SU-DHL-6 (cell line): ENCODE data around the gene ZMYND10.

Experiments
- EZH2phosphoT487 ChIP-seq: fragments of 200-600 bp; sonication (generic), shearing (Covaris generic); conservative IDR thresholded peaks from 2 replicates; pipeline ENCODE4 v1.6.1; 2018; ENCODE audit warnings: mild to moderate bottlenecking, antibody characterized with exemption, low read length, moderate library complexity, mixed read lengths
- TF ChIP-seq, protein P1 (sequence below): fragments of 200-600 bp; sonication (generic); IDR thresholded peaks from one replicate; pipeline ENCODE4 v1.5.1; 2017; ENCODE audit warnings: antibody characterized with exemption, mild to moderate bottlenecking, low read length, moderate library complexity; ENCODE audit not compliant: insufficient read depth, poor library complexity, severe bottlenecking

DNA sequence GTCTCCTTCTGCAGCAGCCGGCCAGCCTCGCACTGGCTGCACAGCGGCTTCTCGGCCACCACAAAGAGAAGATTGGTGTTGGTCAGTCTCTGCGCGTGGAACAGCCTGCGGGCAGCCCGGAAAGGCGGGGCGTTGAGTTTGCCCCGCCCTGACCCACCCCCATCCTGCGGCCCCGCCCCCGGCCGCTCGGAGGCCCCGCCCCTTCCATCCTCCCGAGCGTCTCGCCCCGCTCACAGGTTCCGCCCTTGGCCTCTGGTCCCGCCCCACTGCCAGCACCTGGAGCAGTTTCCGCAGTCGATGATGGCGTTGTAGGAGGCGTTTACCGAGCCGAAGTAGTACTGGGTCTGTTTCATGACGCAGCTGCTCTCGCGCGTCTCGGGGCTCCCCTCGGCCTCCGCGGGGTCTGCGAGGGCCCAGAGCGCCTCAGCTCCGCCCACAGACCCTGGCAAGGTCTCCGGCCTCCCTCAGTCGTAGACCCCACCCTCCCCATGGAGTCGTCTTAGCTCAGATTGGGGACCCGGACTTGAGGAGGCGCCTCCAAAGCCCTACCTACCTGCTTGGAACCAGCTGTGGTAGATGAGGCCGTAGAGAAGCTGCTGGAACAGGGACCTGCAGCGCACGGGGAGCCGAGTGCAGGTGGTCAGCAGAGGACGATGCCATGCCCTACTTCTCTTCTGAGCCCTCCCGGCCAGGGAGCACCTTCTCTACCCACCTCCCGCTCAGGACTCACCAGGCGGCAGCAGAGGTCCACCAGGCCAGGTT, 19.7 kb upstream of the ZMYND10 start:
- TF ChIP-seq EZH2phosphoT487, result no peak
- TF ChIP-seq, protein P1, sequence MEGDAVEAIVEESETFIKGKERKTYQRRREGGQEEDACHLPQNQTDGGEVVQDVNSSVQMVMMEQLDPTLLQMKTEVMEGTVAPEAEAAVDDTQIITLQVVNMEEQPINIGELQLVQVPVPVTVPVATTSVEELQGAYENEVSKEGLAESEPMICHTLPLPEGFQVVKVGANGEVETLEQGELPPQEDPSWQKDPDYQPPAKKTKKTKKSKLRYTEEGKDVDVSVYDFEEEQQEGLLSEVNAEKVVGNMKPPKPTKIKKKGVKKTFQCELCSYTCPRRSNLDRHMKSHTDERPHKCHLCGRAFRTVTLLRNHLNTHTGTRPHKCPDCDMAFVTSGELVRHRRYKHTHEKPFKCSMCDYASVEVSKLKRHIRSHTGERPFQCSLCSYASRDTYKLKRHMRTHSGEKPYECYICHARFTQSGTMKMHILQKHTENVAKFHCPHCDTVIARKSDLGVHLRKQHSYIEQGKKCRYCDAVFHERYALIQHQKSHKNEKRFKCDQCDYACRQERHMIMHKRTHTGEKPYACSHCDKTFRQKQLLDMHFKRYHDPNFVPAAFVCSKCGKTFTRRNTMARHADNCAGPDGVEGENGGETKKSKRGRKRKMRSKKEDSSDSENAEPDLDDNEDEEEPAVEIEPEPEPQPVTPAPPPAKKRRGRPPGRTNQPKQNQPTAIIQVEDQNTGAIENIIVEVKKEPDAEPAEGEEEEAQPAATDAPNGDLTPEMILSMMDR, result no peak
